Gastroesophageal sphincter (tissue), 3 donors: ENCODE measurements around the gene TJP3.

Source experiments
- EP300 ChIP-seq: sonication (generic); formaldehyde crosslinking; IDR thresholded peaks from one replicate; pipeline ENCODE4 v1.6.1; 2017; ENCODE audit warnings: antibody characterized with exemption, mild to moderate bottlenecking
- POLR2A ChIP-seq, 2 donors: fragments of 450-650 bp; IDR thresholded peaks; one replicate each; pipeline ENCODE4 v1.6.1; 2017; ENCODE audit warnings: antibody characterized with exemption in 2 of 2, mild to moderate bottlenecking in 2 of 2, moderate library complexity in 1 of 2
- TF ChIP-seq, protein P1 (sequence below), 4 experiments: fragments of 200-600 bp in 2 of 4; fragments of 450-650 bp in 2 of 4; sonication (generic) in 1 of 4; IDR thresholded peaks; one replicate each; pipeline ENCODE4 v1.5.1; 2017 to 2019; ENCODE audit warnings: antibody characterized with exemption in 4 of 4, mild to moderate bottlenecking in 2 of 4, moderate library complexity in 2 of 4

DNA sequence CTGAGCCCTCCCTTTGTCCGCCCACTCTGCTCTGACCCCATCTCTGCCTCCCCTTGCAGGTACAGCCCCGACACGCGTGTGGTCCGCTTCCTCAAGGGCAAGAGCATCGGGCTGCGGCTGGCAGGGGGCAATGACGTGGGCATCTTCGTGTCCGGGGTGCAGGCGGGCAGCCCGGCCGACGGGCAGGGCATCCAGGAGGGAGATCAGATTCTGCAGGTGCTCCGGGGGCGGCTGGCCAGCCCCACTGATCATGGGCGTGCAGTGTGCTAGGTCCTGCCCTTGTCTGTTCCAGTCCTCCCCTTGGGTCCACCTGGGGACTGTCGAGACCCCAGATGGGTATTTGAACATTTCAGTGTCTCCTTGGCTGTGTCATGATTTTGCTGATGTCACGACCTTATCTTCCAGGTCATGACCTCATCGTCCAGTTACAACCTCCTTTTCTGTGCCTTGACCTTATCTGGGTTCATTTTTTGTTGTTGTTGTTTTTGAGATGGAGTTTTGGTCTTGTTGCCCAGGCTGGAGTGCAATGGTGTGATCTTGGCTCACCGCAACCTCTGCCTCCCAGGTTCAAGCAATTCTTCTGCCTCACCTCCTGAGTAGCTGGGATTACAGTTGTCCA lies 28.0 kb downstream of the TJP3 start:
- TF ChIP-seq, protein P1, sequence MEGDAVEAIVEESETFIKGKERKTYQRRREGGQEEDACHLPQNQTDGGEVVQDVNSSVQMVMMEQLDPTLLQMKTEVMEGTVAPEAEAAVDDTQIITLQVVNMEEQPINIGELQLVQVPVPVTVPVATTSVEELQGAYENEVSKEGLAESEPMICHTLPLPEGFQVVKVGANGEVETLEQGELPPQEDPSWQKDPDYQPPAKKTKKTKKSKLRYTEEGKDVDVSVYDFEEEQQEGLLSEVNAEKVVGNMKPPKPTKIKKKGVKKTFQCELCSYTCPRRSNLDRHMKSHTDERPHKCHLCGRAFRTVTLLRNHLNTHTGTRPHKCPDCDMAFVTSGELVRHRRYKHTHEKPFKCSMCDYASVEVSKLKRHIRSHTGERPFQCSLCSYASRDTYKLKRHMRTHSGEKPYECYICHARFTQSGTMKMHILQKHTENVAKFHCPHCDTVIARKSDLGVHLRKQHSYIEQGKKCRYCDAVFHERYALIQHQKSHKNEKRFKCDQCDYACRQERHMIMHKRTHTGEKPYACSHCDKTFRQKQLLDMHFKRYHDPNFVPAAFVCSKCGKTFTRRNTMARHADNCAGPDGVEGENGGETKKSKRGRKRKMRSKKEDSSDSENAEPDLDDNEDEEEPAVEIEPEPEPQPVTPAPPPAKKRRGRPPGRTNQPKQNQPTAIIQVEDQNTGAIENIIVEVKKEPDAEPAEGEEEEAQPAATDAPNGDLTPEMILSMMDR (IDR thresholded peaks at IDR 0.05), result no peak
- no peak for TF ChIP-seq POLR2A (IDR thresholded peaks at IDR 0.05)
- TF ChIP-seq EP300, result no peak
